Measurements from ENCODE around the gene TBC1D23.

- TF ChIP-seq, protein P1, sequence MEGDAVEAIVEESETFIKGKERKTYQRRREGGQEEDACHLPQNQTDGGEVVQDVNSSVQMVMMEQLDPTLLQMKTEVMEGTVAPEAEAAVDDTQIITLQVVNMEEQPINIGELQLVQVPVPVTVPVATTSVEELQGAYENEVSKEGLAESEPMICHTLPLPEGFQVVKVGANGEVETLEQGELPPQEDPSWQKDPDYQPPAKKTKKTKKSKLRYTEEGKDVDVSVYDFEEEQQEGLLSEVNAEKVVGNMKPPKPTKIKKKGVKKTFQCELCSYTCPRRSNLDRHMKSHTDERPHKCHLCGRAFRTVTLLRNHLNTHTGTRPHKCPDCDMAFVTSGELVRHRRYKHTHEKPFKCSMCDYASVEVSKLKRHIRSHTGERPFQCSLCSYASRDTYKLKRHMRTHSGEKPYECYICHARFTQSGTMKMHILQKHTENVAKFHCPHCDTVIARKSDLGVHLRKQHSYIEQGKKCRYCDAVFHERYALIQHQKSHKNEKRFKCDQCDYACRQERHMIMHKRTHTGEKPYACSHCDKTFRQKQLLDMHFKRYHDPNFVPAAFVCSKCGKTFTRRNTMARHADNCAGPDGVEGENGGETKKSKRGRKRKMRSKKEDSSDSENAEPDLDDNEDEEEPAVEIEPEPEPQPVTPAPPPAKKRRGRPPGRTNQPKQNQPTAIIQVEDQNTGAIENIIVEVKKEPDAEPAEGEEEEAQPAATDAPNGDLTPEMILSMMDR (conservative IDR thresholded peaks at IDR 0.05), result no peak
- no peak for TF ChIP-seq ZFX (IDR thresholded peaks at IDR 0.05)
These were observed 97.6 kb downstream of the TBC1D23 start for GRCh38 chr3:100358413-100358812.

Measured in C4-2B (cell line).